K562 (cell line): Measurements from ENCODE around the gene OPCML. TPM values are rescaled to one million over a fixed set of nuclear protein-coding genes. Genes with fewer than 3 reads are reported as not detected.

Experiments
- ATAC-seq: fragments of 200-7000 bp; cut with Tn5 transposase; 3 replicates; pipeline ENCODE4 v1.9.1; 2020; ENCODE audit warnings: moderate library complexity
- BruUV-seq: library from RNA; stranded (reverse); fragments of 400-500 nt; replicated peaks from 2 replicates; lab custom pipeline; 2021; lab: Mats Ljungman, UMichigan
- CTCF ChIA-PET: fragments of 300-600 bp; formaldehyde crosslinking; extraction: SDS; loops from one replicate; lab custom pipeline; 2021; ENCODE audit warnings: low intra/inter-chr PET ratio; lab: Yijun Ruan, JAX
- POLR2A ChIA-PET: fragments of 300-600, 350-650 bp; sonication (Branson Sonifier 250); formaldehyde crosslinking; extraction: SDS; loops from one replicate; lab custom pipeline; 2021; ENCODE audit warnings: antibody characterized with exemption, inconsistent platforms; lab: Yijun Ruan, JAX
- DNase-seq, 4 experiments: peaks; one replicate each; pipeline versions ENCODE4 v3.0.0 to v3.0.0-alpha.2; 2011 to 2018; ENCODE audit warnings: low spot score in 3 of 4, mixed read lengths in 3 of 4; ENCODE audit errors: extremely low read depth in 1 of 4
- FAIRE-seq: peaks from 2 replicates; lab custom pipeline; 2011; peaks lifted over from hg19 to GRCh38; lab: Jason Lieb, UNC
- H2AFZ ChIP-seq: 2 replicates; pipeline ENCODE4 v1.6.0; 2011; ENCODE audit warnings: low read depth, low read length, control low read depth, inconsistent platforms
- H3K27ac ChIP-seq: fragments of 200-600 bp; 3 replicates; pipeline ENCODE4 v1.8.0; 2011; ENCODE audit warnings: low read depth, mild to moderate bottlenecking, control low read depth, inconsistent platforms, low read length, moderate library complexity, mixed read lengths; ENCODE audit errors: extremely low read depth
- H3K27me3 ChIP-seq, 2 experiments: fragments of 300-600 bp in 1 of 2; 2 replicates in 1 of 2; 3 replicates in 1 of 2; pipeline versions ENCODE4 v1.6.0 to v1.8.0; 2011; ENCODE audit warnings: inconsistent platforms in 2 of 2, low read length in 2 of 2, mild to moderate bottlenecking in 1 of 2, mixed read lengths in 1 of 2, moderate library complexity in 1 of 2; ENCODE audit not compliant: control insufficient read depth in 2 of 2, insufficient read depth in 2 of 2
- H3K36me3 ChIP-seq: fragments of 300-600 bp; 3 replicates; pipeline ENCODE4 v1.8.0; 2011; ENCODE audit warnings: mild to moderate bottlenecking, low read length, inconsistent platforms; ENCODE audit not compliant: control insufficient read depth, insufficient read depth
- H3K4me1 ChIP-seq, 2 experiments: fragments of 200-600 bp in 1 of 2; replicated peaks in 1 of 2; 2 replicates in 1 of 2; 3 replicates in 1 of 2; pipeline versions ENCODE4 v1.5.1 to v1.8.0; 2011; ENCODE audit warnings: inconsistent platforms in 2 of 2, low read length in 2 of 2, mild to moderate bottlenecking in 1 of 2, mixed read lengths in 1 of 2, moderate library complexity in 1 of 2; ENCODE audit not compliant: control insufficient read depth in 2 of 2, insufficient read depth in 2 of 2
- H3K4me2 ChIP-seq: 2 replicates; pipeline ENCODE4 v1.6.1; 2011; ENCODE audit warnings: low read length, control low read depth, inconsistent platforms, mixed read lengths; ENCODE audit not compliant: insufficient read depth
- H3K4me3 ChIP-seq: fragments of 200-600 bp; sonication (generic), shearing (Covaris generic); 2 replicates; pipeline ENCODE4 v1.5.1; 2016; ENCODE audit warnings: control low read depth, inconsistent platforms
- H3K79me2 ChIP-seq: fragments of 200-600 bp; 3 replicates; pipeline ENCODE4 v1.8.0; 2011; ENCODE audit warnings: low read length, inconsistent platforms; ENCODE audit not compliant: control insufficient read depth, insufficient read depth
- H3K9ac ChIP-seq, 2 experiments: 2 replicates each; pipeline versions ENCODE4 v1.6.0 to v1.6.1; 2011; ENCODE audit warnings: low read depth in 2 of 2, low read length in 2 of 2, control low read depth in 1 of 2, inconsistent platforms in 1 of 2, mild to moderate bottlenecking in 1 of 2, mixed read lengths in 1 of 2; ENCODE audit not compliant: insufficient read depth in 1 of 2
- H3K9me1 ChIP-seq: one replicate; pipeline ENCODE4 v1.6.0; 2011; ENCODE audit warnings: inconsistent platforms, mild to moderate bottlenecking, low read length, moderate library complexity; ENCODE audit not compliant: control insufficient read depth, insufficient read depth
- H3K9me3 ChIP-seq: replicated peaks from 2 replicates; pipeline ENCODE4 v1.5.1; 2011; ENCODE audit warnings: low read depth, low read length, inconsistent platforms; ENCODE audit not compliant: control insufficient read depth, insufficient read depth
- H4K20me1 ChIP-seq: replicated peaks from 2 replicates; pipeline ENCODE4 v1.6.1; 2011; ENCODE audit warnings: low read length, inconsistent platforms, mixed read lengths; ENCODE audit not compliant: control insufficient read depth, insufficient read depth
- EGR1 ChIP-seq: fragments of 450-650 bp; conservative IDR thresholded peaks from 2 replicates; pipeline ENCODE4 v1.6.1; 2017; ENCODE audit warnings: mild to moderate bottlenecking
- FOXK2 ChIP-seq, 2 experiments: fragments of 450-650 bp; IDR thresholded peaks in 1 of 2; conservative IDR thresholded peaks in 1 of 2; 2 replicates each; pipeline ENCODE4 v1.6.1; 2016; ENCODE audit warnings: low read depth in 2 of 2, mild to moderate bottlenecking in 1 of 2
- GATA2 ChIP-seq: sonication (generic); formaldehyde crosslinking; IDR thresholded peaks from 2 replicates; pipeline ENCODE4 v1.4.0; 2020; ENCODE audit warnings: mild to moderate bottlenecking, missing genetic modification reagents
- HDAC2 ChIP-seq: fragments of 450-650 bp; IDR thresholded peaks from 2 replicates; pipeline ENCODE4 v1.6.1; 2016; ENCODE audit warnings: mild to moderate bottlenecking
- MCM5 ChIP-seq: fragments of 450-650 bp; IDR thresholded peaks from 2 replicates; pipeline ENCODE4 v1.6.1; 2016; ENCODE audit warnings: low read depth
- MECOM ChIP-seq: fragments of 250-450 bp; sonication (Bioruptor Pico); IDR thresholded peaks from 2 replicates; pipeline ENCODE4 v1.8.0; 2022; ENCODE audit warnings: inconsistent platforms
- NONO ChIP-seq, 2 experiments: fragments of 200-400 bp in 1 of 2; fragments of 450-650 bp in 1 of 2; formaldehyde crosslinking in 1 of 2; IDR thresholded peaks; 2 replicates each; pipeline ENCODE4 v1.6.1; 2017; ENCODE audit warnings: low read depth in 2 of 2, mild to moderate bottlenecking in 2 of 2, moderate library complexity in 2 of 2, low read length in 1 of 2
- RBFOX2 ChIP-seq: fragments of 200-400 bp; formaldehyde crosslinking; IDR thresholded peaks from 2 replicates; pipeline ENCODE4 v1.6.1; 2017; ENCODE audit warnings: low read depth, mild to moderate bottlenecking, low read length, moderate library complexity
- ZNF444 ChIP-seq: fragments of 250-450 bp; sonication (Bioruptor Pico); IDR thresholded peaks from 2 replicates; pipeline ENCODE4 v1.4.0; 2020; ENCODE audit warnings: mild to moderate bottlenecking, moderate library complexity
- WGBS: fragments of 100-300 bp; shearing (Covaris generic); methylation state at CpG from one replicate; pipeline ENCODE4 v1.1.6; 2016; ENCODE audit warnings: low coverage, mixed read lengths; ENCODE audit not compliant: insufficient coverage; ENCODE audit errors: missing lambda C conversion rate; 5-methylcytosine and 5-hydroxymethylcytosine counted together
- in situ Hi-C: fragments of 300-500 bp; cut with MboI; formaldehyde crosslinking; loops from 4 replicates; pipeline ENCODE4 v1.15.0; 2018; ENCODE audit warnings: inconsistent platforms, mixed read lengths
- intact Hi-C: fragments of 100-400 bp; cut with micrococcal nuclease; formaldehyde crosslinking; loops from 2 replicates; pipeline ENCODE4 v1.14.2; 2022
- polyA plus RNA-seq, 8 experiments: library from polyadenylated mRNA; depleted of rRNA in 4 of 8; stranded (reverse) in 5 of 8; unstranded in 3 of 8; fragments of >200 nt; fragmentation: Nextera tagmentation in 2 of 8; fragmentation: Illumina TruSeq in 1 of 8; extraction: Ambion mirVana in 2 of 8; extraction: Trizol in 1 of 8; gene quantifications; 2 replicates each; pipeline versions ENCODE4 v1.2.1 to v1.2.3, GENCODE V29; 2011 to 2014; ENCODE audit warnings: inconsistent platforms in 1 of 8, missing spikeins in 1 of 8
- total RNA-seq, 7 experiments: library from RNA; depleted of rRNA in 6 of 7; stranded (reverse); fragments of >200 nt in 6 of 7; fragmentation: Illumina TruSeq in 2 of 7; extraction: Trizol in 2 of 7; gene quantifications; 2 replicates each; pipeline versions ENCODE4 v1.2.1 to v1.2.3, GENCODE V29; 2011 to 2021; ENCODE audit warnings: low replicate concordance in 1 of 7
- TF ChIP-seq, protein P1 (sequence below): fragments of 250-450 bp; sonication (Bioruptor Pico); IDR thresholded peaks from 2 replicates; pipeline ENCODE4 v1.4.0; 2020; ENCODE audit warnings: mild to moderate bottlenecking, moderate library complexity

The OPCML gene
- total and polyA plus RNA-seq, 9 of the 15 experiments (the other 6 are each of a cell fraction or from before 2014, with no cell fraction given), result not detected

- Histone ChIP-seq H3K79me2 (no peaks in the 10 kb centered on the region), H3K27me3 (no peaks in the 10 kb centered on the region), H3K27ac (no peak overlapping the region), H3K4me1 (no peaks in the 10 kb centered on the region), H3K9me1 (no peaks in the 10 kb centered on the region), H3K36me3 (no peaks in the 10 kb centered on the region), H3K4me3 (no peak overlapping the region), H2AFZ (no peak overlapping the region), H4K20me1 (no peaks in the 10 kb centered on the region), H3K9me3 (no peaks in the 10 kb centered on the region), H3K9ac (no peak overlapping the region), H3K4me2 (no peak overlapping the region)
- WGBS, result 3% methylated on average over 4 of the region's 4 CpGs
- intact Hi-C loops (loop anchor here (1.0 to 2.0 kb wide), 2 partner anchors 687 to 702 kb away; no protein-coding TSS in a partner anchor), in situ Hi-C loops (loop anchor here (25.0 kb wide), 1 partner anchor 704 kb away; the partner anchor contains the start of gene SPATA19)
- no peak for FAIRE-seq
- ATAC-seq, result no peak
- no peak for DNase-seq
- TF ChIP-seq HDAC2 (no peak), GATA2 (CRISPR knock-in tag) (no peak), EGR1 (no peak), ZNF444 (CRISPR knock-in tag) (no peak), MCM5 (no peak), NONO (IDR thresholded peaks at IDR 0.05; ENCODE audit: low read depth in 2 of 2, low read length in 1 of 2) (no peak), MECOM (CRISPR knock-in tag) (no peak), FOXK2 (conservative IDR thresholded peaks at IDR 0.05 in 1 of 2, IDR thresholded peaks at IDR 0.05 in 1 of 2; ENCODE audit: low read depth in 2 of 2) (no peak), RBFOX2 (no peak)
- TF ChIP-seq, protein P1, sequence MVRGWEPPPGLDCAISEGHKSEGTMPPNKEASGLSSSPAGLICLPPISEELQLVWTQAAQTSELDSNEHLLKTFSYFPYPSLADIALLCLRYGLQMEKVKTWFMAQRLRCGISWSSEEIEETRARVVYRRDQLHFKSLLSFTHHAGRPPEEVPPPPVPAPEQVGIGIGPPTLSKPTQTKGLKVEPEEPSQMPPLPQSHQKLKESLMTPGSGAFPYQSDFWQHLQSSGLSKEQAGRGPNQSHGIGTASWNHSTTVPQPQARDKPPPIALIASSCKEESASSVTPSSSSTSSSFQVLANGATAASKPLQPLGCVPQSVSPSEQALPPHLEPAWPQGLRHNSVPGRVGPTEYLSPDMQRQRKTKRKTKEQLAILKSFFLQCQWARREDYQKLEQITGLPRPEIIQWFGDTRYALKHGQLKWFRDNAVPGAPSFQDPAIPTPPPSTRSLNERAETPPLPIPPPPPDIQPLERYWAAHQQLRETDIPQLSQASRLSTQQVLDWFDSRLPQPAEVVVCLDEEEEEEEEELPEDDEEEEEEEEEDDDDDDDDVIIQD (CRISPR knock-in tag), result no peak
- ChIA-PET CTCF (no interaction called here), POLR2A (no interaction called here)
- BruUV-seq, result no TSS peak
These were observed 398.7 kb downstream of the OPCML start for GRCh38 chr11:133133606-133134005.
